Inferior parietal cortex (tissue), 1 donor: ENCODE data around the gene TMEM165.

Source experiments
- DNase-seq: peaks from one replicate; pipeline ENCODE4 v3.0.0-alpha.2; 2016; ENCODE audit errors: extremely low spot score

The TMEM165 gene

DNA sequence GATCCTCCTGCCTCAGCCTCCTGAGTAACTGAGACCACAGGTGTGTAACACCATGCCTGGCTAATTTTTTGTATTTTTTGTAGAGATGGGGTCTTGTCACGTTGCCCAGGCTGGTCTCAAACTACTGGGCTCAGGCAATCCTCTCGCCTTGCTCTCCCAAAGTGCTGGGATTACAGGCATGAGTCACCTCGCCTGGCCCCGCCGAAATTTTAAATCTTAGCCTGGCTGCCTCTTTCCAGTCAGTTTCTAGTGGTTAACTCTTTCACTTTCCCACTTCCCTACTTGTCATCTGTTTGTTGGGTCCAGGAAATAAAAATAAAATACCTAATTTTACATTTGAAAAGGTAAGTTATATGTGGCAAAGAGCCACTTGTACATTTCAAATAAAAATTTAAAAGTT lies 62.4 kb downstream of the TMEM165 start:
- DNase-seq, result no peak

DNA sequence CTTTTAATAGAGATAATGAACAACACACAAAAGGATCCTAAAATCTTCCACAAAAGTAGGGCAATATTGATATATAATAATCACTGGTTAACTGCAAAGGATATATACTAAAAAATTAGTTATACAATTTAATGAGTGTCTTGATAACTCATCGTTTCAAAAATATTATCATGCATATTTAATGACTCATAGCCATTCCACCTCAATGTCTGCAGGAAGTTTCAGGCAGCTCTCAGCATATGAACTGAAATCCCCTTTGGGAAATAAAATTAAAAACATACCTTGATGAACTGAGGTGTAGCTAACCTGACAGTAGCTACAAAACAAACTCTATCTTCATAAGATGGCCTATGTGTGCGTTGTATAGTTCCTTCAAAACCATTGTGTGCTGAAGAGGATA lies 62.9 kb downstream of the TMEM165 start:
- DNase-seq, result no peak

DNA sequence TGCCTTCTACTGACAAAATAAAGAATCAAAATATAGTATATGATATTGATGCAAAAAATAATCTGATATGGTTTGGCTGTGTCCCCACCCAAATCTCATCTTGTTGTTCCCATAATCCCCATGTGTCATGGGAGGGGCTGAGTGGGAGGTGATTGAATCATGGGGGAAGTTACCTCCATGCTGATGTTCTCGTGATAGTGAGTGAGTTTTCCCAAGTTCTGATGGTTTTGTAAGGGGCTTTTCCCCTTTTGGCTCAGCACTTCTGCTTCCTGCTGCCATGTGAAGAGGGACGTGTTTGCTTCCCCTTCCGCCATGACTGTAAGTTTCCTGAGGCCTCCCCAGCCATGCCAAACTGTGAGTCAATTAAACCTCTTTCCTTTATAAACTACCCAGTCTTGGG lies 70.2 kb downstream of the TMEM165 start:
- DNase-seq, result no peak

DNA sequence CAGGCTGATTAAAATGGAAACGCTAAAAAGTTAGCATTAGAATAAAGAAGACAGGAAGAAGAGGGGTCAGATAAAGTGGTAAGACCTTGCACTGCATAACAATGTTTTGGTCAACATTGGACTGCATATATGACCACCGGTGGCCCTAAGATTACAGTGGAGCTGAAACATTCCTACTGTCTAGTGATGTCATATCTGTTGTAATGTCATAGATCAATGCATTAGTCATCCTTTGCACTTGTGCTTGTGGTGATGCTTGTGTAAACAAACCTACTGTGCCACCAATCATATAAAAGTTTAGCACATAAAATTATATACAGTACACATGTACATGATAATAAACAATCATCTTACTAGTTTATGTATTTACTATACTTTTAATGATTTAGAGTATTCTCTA lies 73.0 kb downstream of the TMEM165 start:
- DNase-seq, result no peak

GRCh38 chr4:55469979-55470378 lies 74.2 kb downstream of the TMEM165 start:
- no peak for DNase-seq
